K562 (cell line): ENCODE measurements around the gene NAE1. TPM values are rescaled to one million over a fixed set of nuclear protein-coding genes. Genes with fewer than 3 reads are reported as not detected.

Source experiments
- FUS ChIP-seq: fragments of 200-400 bp; formaldehyde crosslinking; optimal IDR thresholded peaks from 2 replicates; pipeline ENCODE3; 2017; ENCODE audit warnings: low read depth, low read length
- KLF13 ChIP-seq: fragments of 450-650 bp; IDR thresholded peaks from 2 replicates; pipeline ENCODE4 v1.6.1; 2016; ENCODE audit warnings: missing genetic modification characterization, low read depth, mild to moderate bottlenecking, missing compliant biosample characterization, moderate library complexity, borderline replicate concordance
- MCM7 ChIP-seq, 2 experiments: fragments of 450-650 bp; IDR thresholded peaks; 2 replicates each; pipeline ENCODE4 v1.6.1; 2016 to 2018
- PML ChIP-seq: IDR thresholded peaks from 2 replicates; pipeline ENCODE4 v1.6.1; 2012; ENCODE audit warnings: low read length, inconsistent platforms
- RBFOX2 ChIP-seq: fragments of 200-400 bp; formaldehyde crosslinking; IDR thresholded peaks from 2 replicates; pipeline ENCODE4 v1.6.1; 2017; ENCODE audit warnings: low read depth, mild to moderate bottlenecking, low read length, moderate library complexity
- STAT5B ChIP-seq: fragments of 250-450 bp; sonication (Bioruptor Pico); IDR thresholded peaks from 2 replicates; pipeline ENCODE4 v1.8.0; 2021; ENCODE audit warnings: mild to moderate bottlenecking, inconsistent platforms
- TEAD1 ChIP-seq, 2 experiments: fragments of 450-650 bp in 1 of 2; sonication (generic) in 1 of 2; formaldehyde crosslinking; IDR thresholded peaks; 2 replicates each; pipeline versions ENCODE4 v1.4.0 to v1.8.0; 2020 to 2022; ENCODE audit warnings: mild to moderate bottlenecking in 2 of 2, missing genetic modification reagents in 1 of 2
- ZNF217 ChIP-seq: sonication (generic); formaldehyde crosslinking; IDR thresholded peaks from 2 replicates; pipeline ENCODE4 v1.8.0; 2022; ENCODE audit warnings: mild to moderate bottlenecking, missing genetic modification reagents
- ZNF444 ChIP-seq: fragments of 250-450 bp; sonication (Bioruptor Pico); IDR thresholded peaks from 2 replicates; pipeline ENCODE4 v1.4.0; 2020; ENCODE audit warnings: mild to moderate bottlenecking, moderate library complexity
- ZNF79 ChIP-seq: fragments of 250-450 bp; sonication (Bioruptor Pico); IDR thresholded peaks from 2 replicates; pipeline ENCODE4 v1.4.0; 2020; ENCODE audit warnings: low read depth, mild to moderate bottlenecking, moderate library complexity
- polyA plus RNA-seq, 8 experiments: library from polyadenylated mRNA; depleted of rRNA in 4 of 8; stranded (reverse) in 5 of 8; unstranded in 3 of 8; fragments of >200 nt; fragmentation: Nextera tagmentation in 2 of 8; fragmentation: Illumina TruSeq in 1 of 8; extraction: Ambion mirVana in 2 of 8; extraction: Trizol in 1 of 8; gene quantifications; 2 replicates each; pipeline versions ENCODE4 v1.2.1 to v1.2.3, GENCODE V29; 2011 to 2014; ENCODE audit warnings: inconsistent platforms in 1 of 8, missing spikeins in 1 of 8
- total RNA-seq, 7 experiments: library from RNA; depleted of rRNA in 6 of 7; stranded (reverse); fragments of >200 nt in 6 of 7; fragmentation: Illumina TruSeq in 2 of 7; extraction: Trizol in 2 of 7; gene quantifications; 2 replicates each; pipeline versions ENCODE4 v1.2.1 to v1.2.3, GENCODE V29; 2011 to 2021; ENCODE audit warnings: low replicate concordance in 1 of 7
- TF ChIP-seq, protein P1 (sequence below): fragments of 250-450 bp; sonication (Bioruptor Pico); IDR thresholded peaks from 2 replicates; pipeline ENCODE4 v1.4.0; 2020; ENCODE audit warnings: mild to moderate bottlenecking
- TF ChIP-seq, protein P2 (sequence below): fragments of 200-600 bp; sonication (generic); IDR thresholded peaks from one replicate; pipeline ENCODE4 v1.6.1; 2012; ENCODE audit warnings: mild to moderate bottlenecking, low read depth, low read length, inconsistent platforms

NAE1 gene
- total and polyA plus RNA-seq, 9 of the 15 experiments (the other 6 are each of a cell fraction or from before 2014, with no cell fraction given): 165 to 294 (median 230) TPM

- TF ChIP-seq, protein P1, sequence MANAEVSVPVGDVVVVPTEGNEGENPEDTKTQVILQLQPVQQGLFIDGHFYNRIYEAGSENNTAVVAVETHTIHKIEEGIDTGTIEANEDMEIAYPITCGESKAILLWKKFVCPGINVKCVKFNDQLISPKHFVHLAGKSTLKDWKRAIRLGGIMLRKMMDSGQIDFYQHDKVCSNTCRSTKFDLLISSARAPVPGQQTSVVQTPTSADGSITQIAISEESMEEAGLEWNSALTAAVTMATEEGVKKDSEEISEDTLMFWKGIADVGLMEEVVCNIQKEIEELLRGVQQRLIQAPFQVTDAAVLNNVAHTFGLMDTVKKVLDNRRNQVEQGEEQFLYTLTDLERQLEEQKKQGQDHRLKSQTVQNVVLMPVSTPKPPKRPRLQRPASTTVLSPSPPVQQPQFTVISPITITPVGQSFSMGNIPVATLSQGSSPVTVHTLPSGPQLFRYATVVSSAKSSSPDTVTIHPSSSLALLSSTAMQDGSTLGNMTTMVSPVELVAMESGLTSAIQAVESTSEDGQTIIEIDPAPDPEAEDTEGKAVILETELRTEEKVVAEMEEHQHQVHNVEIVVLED: peak; percentile 74
- no peak for TF ChIP-seq KLF13 (tag)
- TF ChIP-seq RBFOX2: peak; percentile 97
- peak; percentile 64; the same call in 1 of the 2 replicates for TF ChIP-seq PML
- no peak for TF ChIP-seq ZNF444 (CRISPR knock-in tag)
- no peak for TF ChIP-seq ZNF79 (CRISPR knock-in tag)
- TF ChIP-seq, protein P2, sequence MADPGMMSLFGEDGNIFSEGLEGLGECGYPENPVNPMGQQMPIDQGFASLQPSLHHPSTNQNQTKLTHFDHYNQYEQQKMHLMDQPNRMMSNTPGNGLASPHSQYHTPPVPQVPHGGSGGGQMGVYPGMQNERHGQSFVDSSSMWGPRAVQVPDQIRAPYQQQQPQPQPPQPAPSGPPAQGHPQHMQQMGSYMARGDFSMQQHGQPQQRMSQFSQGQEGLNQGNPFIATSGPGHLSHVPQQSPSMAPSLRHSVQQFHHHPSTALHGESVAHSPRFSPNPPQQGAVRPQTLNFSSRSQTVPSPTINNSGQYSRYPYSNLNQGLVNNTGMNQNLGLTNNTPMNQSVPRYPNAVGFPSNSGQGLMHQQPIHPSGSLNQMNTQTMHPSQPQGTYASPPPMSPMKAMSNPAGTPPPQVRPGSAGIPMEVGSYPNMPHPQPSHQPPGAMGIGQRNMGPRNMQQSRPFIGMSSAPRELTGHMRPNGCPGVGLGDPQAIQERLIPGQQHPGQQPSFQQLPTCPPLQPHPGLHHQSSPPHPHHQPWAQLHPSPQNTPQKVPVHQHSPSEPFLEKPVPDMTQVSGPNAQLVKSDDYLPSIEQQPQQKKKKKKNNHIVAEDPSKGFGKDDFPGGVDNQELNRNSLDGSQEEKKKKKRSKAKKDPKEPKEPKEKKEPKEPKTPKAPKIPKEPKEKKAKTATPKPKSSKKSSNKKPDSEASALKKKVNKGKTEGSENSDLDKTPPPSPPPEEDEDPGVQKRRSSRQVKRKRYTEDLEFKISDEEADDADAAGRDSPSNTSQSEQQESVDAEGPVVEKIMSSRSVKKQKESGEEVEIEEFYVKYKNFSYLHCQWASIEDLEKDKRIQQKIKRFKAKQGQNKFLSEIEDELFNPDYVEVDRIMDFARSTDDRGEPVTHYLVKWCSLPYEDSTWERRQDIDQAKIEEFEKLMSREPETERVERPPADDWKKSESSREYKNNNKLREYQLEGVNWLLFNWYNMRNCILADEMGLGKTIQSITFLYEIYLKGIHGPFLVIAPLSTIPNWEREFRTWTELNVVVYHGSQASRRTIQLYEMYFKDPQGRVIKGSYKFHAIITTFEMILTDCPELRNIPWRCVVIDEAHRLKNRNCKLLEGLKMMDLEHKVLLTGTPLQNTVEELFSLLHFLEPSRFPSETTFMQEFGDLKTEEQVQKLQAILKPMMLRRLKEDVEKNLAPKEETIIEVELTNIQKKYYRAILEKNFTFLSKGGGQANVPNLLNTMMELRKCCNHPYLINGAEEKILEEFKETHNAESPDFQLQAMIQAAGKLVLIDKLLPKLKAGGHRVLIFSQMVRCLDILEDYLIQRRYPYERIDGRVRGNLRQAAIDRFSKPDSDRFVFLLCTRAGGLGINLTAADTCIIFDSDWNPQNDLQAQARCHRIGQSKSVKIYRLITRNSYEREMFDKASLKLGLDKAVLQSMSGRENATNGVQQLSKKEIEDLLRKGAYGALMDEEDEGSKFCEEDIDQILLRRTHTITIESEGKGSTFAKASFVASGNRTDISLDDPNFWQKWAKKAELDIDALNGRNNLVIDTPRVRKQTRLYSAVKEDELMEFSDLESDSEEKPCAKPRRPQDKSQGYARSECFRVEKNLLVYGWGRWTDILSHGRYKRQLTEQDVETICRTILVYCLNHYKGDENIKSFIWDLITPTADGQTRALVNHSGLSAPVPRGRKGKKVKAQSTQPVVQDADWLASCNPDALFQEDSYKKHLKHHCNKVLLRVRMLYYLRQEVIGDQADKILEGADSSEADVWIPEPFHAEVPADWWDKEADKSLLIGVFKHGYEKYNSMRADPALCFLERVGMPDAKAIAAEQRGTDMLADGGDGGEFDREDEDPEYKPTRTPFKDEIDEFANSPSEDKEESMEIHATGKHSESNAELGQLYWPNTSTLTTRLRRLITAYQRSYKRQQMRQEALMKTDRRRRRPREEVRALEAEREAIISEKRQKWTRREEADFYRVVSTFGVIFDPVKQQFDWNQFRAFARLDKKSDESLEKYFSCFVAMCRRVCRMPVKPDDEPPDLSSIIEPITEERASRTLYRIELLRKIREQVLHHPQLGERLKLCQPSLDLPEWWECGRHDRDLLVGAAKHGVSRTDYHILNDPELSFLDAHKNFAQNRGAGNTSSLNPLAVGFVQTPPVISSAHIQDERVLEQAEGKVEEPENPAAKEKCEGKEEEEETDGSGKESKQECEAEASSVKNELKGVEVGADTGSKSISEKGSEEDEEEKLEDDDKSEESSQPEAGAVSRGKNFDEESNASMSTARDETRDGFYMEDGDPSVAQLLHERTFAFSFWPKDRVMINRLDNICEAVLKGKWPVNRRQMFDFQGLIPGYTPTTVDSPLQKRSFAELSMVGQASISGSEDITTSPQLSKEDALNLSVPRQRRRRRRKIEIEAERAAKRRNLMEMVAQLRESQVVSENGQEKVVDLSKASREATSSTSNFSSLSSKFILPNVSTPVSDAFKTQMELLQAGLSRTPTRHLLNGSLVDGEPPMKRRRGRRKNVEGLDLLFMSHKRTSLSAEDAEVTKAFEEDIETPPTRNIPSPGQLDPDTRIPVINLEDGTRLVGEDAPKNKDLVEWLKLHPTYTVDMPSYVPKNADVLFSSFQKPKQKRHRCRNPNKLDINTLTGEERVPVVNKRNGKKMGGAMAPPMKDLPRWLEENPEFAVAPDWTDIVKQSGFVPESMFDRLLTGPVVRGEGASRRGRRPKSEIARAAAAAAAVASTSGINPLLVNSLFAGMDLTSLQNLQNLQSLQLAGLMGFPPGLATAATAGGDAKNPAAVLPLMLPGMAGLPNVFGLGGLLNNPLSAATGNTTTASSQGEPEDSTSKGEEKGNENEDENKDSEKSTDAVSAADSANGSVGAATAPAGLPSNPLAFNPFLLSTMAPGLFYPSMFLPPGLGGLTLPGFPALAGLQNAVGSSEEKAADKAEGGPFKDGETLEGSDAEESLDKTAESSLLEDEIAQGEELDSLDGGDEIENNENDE: no peak
- no peak for TF ChIP-seq ZNF217
- TF ChIP-seq MCM7 (IDR thresholded peaks at IDR 0.05): no peak
- peak; percentile 73 for TF ChIP-seq FUS
- TF ChIP-seq TEAD1 (CRISPR knock-in tag; IDR thresholded peaks at IDR 0.05): no peak
- no peak for TF ChIP-seq STAT5B
Measured at GRCh38 chr16:66830422-66831404, at the start of gene NAE1 (continued).
